GM10847 (cell line): ENCODE results near the gene CFHR2.
"Not testable (repeated sequence)": the region's sequence is repeated elsewhere in the genome, so short reads cannot be mapped to it uniquely, and the experiment has no call there.

Experiments used
- POLR2A ChIP-seq: IDR thresholded peaks from 2 replicates; pipeline ENCODE4 v1.6.1; 2011; ENCODE audit not compliant: insufficient read length; ENCODE audit errors: extremely low read depth

CFHR2 gene

DNA sequence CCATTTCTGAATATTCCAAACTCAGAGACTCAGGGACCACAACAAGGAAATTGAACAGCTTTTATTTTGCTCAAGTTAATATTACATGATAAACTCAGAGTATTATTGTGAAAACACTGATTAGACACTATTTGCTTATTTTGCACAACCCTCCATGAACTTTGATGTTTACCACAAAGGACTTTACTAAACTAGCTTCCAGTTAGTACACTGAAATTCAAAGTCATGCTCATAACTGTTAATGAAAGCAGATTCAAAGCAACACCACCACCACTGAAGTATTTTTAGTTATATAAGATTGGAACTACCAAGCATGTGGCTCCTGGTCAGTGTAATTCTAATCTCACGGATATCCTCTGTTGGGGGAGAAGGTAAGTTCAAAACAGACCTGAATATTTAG is at the start of gene CFHR2:
TSS of gene CFHR2 (plus strand) at position 171 of the 400 bp plus-strand sequence. CDS start at position 314, 143 bp downstream.
- TF ChIP-seq POLR2A = not testable (repeated sequence)

DNA sequence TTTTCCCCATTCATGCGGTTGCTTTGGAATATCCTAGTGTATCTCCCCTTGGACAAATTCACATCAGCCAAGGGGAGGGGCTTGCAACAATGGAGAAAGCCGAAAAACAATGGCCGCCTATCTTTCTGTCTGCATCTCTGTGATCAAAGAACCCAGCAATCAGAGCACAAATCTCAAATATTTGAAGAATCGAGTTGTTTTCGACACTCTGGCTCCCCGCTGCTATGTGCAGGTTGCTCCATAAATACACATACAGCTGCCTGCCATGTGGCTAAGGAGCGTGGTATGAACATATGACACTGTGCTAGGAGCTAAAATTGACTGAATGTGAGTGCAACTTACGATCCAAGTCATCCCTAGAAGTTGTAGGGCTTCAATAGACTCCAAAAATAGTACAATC is 47.2 kb upstream of the CFHR2 start:
- TF ChIP-seq POLR2A = no peak

DNA sequence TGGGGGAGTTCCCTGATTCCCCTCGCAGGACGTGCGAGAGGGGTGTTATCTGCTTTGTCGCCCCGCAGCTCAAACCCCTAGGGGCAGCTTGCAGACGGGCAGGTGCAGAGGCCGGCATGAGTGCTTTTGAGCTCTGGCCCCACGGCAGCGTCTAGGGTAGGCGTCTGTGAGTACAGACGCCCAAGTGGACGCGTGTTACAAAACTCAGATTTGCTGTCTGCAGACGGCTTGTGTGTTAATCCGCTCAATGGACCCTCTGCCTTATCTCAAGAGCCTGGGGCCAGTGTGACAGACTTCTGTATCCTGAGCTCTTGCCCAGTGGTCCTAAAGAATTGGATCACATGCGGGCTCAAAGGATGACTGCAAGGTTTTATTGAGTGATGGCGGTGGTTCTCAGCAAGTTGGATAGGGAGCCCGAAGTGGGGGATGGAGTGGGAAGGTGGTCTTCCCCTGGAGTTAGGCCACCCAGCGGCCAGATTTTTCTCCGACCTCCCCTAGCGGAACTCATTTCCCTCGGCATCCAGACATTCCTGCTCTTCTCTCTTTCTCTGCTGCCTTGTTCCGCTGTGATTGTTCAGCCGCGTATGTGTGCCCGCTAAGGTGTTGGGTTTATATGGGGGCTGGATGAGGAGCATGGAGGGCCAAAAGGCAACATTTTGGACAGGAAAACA is 46.2 kb upstream of the CFHR2 start:
- TF ChIP-seq POLR2A = no peak

DNA sequence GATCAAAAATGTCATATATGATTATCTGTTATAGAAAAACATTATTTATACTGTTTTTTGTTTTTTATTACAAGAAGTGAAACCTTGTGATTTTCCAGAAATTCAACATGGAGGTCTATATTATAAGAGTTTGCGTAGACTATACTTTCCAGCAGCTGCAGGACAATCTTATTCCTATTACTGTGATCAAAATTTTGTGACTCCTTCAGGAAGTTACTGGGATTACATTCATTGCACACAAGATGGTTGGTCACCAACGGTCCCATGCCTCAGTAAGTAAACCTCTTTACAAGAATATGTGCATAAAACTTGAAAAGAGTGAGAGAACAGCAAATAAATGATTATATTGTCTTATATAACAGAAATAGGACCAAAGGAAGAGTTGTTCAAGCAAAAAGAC is 41.2 kb upstream of the CFHR2 start:
- TF ChIP-seq POLR2A = no peak

DNA sequence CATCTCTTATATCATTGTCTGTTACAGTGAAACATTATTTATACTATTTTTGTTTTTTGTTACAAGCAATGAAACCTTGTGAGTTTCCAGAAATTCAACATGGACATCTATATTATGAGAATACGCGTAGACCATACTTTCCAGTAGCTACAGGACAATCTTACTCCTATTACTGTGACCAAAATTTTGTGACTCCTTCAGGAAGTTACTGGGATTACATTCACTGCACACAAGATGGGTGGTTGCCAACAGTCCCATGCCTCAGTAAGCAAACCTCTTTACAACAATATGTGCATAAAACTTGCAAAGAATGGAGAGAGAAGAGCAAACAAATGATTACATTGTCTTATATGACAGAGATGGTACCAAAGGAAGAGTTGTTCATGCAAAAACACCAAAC is 33.3 kb upstream of the CFHR2 start:
- no peak for TF ChIP-seq POLR2A

DNA sequence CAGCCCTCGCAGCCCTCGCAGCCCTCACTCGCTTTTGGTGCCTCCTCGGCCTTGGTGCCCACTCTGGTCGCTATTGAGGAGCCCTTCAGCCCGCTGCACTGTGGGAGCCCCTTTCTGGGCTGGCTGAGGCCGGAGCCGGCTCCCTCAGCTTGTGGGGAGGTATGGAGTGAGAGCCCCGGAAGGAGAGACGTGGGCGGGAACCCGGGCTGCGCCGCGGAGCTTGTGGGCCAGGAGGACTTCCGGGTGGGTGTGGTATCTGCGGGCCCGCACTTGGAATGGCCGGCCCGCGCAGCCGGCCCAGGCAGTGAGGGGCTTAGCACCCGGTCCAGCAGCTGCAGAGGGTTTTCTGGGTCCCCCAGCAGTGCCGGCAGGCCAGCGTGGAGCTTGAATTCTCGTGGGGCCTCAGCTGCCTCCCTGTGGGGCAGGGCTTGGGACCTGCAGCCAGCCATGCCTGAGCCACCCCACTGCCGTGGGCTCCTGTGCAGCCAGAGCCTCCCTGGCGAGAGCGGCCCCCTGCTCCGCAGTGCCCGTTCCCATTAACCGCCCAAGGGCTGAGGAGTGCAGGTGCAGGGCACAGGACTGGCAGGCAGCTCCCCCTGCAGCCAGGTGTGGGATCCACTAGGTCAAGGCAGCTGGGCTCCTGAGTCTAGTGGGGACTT is 9.9 kb upstream of the CFHR2 start:
- no peak for TF ChIP-seq POLR2A

DNA sequence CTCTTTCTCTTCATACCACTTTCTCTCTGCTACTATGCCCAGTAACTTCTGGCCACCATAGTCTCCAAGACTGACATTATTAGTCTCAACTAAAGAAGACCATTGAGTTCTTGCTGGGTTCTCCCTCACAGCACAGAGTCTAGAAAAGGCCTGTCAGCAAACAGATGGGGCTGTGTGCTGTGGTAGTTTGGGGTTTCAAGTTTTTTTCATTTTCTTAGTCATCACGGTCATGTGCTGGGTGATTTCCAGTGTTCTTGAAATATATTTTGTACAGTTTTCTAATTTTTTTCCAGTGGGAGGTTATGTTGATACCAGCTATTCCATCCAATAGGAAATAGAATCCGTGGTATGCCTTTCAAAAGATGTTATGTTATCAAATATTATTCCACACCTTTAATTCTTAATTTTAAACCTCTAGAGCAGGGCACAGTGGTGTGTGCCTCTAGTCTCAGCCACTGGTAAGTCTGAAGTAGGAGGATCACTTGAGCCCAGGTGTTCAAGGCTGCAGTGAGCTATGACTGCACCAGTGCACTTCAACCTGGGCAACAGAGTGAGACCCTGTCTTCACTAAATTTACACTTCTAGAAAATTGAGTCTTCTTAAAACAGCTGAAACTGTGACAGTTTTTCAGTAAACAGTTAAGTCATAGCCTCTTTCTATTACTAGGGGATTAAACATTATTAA is 8.3 kb downstream of the CFHR2 start:
- no peak for TF ChIP-seq POLR2A

DNA sequence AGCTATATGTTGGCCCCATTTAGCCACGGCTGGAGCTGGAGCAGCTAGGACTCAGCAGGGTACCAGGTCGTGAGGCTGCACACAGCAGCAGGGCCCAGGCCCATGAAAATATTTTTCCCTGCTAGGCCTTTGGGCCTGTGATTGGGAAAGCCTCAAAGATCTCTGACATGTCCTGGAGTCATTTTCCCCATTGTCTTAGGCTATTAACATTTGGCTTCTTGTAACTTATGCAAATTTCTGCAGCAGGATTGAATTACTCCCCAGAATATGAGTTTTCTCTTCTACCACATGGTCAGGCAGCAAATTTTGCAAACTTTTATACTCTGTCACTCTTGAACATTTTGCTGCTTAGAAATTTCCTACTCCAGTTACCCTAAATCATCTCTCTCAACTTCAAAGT is 11.2 kb downstream of the CFHR2 start:
- TF ChIP-seq POLR2A = no peak

DNA sequence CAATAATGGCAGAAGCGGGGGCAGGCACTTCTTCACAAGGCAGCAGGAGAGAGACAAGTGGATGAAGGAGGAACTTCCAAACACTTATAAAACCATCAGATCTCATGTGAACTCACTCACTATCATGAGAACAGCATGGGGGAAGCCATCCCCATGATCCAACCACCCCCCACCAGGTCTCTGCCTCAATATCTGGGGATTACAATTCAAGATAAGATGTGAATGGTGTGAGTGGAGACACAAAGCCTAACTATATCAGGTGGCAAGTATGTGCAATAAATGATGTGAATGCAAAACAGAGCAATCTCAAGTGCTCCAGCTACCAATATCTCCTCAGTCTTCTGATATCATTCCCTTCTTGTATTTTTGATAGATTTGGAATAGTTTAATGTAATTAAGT is 12.4 kb downstream of the CFHR2 start:
- no peak for TF ChIP-seq POLR2A

DNA sequence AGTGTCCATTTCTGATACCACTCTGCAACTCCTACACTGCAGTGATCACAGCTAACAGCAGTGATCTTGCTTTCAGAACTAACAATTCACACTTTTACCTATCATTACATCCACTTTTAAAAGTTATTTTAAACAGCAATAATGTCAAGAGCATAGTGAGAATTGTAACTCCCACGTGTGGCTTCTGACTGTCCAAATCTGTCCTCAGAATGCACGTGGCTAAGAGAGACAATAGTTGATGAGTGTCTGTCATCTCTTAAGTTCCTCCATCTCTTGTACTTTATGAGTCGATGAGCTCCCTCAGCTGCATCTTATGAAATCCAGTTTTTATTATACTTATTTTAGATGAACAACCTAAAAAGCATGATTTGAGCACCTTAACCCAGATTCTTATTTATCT is 17.3 kb downstream of the CFHR2 start:
- no peak for TF ChIP-seq POLR2A

DNA sequence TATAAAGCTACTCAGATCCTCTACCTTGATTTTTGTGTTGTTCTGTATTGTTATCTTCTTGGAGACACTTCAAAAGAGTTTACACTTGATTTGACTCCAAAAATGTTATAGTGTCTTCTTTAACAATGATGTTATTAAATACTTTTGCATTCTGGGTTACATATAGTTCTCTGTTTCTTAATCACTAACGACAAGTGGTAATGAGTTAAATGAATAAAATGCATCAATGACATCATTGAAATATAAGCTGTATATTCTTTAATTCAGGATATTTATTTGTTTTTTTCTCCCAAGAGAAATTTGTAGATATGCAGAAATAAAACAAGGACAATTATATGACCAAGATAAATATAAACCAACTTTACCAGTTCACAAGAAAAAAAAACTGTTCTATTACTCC is 26.6 kb downstream of the CFHR2 start:
- TF ChIP-seq POLR2A = no peak

DNA sequence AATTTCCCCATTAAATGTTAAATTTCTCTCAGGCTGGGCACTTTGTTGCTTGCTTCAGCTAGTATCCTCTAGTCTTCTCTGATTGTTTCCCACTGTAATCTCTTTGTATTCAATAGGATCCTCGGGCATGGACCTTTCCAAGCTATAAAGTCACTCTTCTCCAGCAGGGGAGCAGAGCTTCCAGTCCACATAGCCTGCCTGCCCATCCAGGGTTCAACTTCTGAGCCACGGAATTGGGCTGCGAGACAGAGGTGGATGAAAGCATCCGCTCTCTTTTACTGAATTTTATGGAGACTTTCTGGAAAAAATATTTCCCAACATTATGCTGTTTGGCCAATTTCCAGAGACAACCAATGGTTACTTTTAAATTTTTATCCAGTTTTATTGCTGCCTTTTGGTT is 32.7 kb downstream of the CFHR2 start:
- no peak for TF ChIP-seq POLR2A

DNA sequence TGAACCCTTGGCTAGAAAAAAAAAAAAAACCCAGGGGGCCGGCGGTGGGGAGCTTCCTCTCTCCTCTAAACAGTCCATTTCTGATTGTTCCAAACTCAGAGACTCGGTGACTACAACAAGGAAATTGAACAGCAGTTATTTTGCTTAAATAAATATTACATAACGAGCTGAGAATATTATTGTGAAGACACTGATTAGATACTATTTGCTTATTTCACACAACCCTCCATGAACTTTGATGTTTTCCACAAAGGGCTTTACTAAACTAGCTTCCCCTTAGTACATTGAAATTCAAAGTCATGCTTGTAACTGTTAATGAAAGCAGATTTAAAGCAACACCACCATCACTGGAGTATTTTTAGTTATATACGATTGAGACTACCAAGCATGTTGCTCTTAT is 33.7 kb downstream of the CFHR2 start, which contains the start of gene CFHR5:
TSS of gene CFHR5 (plus strand) at position 279 of the 400 bp plus-strand sequence. CDS start at position 388, 109 bp downstream.
- no peak for TF ChIP-seq POLR2A

DNA sequence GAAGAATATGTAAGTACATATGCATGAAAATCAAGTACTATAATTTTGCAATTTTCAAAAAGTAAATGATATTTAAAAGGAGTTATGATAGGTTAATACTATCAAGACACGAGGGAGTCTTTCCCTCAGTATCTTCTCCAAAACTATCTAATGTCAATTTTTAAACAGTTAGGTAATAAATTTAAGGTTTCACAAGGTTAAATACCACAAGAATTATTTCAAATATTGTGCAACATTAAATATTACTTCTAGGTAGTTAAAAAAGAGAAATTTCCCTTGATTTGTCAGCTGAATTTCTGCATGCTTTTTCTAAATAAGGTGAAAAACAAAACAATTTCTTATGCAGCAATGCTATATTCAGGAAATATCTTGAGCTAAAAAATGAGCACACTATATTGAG is 37.3 kb downstream of the CFHR2 start:
- no peak for TF ChIP-seq POLR2A

DNA sequence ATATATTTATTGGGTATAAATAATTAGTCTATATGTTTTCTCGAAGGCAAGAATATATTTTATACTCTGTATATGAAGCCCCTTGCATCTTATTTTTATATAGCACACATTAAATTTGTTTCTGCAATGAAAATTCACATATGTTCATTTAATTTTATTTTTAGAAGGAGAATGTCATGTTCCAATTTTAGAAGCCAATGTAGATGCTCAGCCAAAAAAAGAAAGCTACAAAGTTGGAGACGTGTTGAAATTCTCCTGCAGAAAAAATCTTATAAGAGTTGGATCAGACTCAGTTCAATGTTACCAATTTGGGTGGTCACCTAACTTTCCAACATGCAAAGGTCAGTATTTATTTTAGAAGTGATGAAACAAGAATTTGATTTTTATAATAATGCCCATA is 50.4 kb downstream of the CFHR2 start:
- no peak for TF ChIP-seq POLR2A

DNA sequence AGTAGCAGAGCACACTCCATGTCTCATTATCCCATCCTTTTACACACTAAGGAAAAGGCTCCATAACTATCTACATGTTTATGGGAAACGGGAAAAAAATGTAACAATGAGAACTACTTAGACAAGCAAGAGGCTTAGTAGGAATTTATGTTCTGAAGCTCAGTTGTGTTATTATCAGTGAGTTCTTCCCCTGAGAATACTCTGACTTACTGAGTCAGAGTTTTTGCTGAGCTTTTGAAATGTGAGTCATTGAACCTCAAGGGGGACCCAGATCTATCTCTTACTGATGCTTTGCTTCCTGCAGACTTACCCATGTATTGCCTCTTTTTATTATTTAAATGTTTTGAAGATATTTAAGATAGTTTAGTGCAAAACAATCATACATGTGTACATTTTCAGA is 53.9 kb downstream of the CFHR2 start:
- TF ChIP-seq POLR2A = no peak
